Putamen (tissue), 1 donor: ENCODE results near the gene MAEL.
A peak's percentile ranks its signal among the peaks of the same experiment; 100 is the strongest.

Experiments
- DNase-seq: peaks from one replicate; pipeline ENCODE4 v3.0.0-alpha.2; 2016; ENCODE audit warnings: low spot score

Gene MAEL

DNA sequence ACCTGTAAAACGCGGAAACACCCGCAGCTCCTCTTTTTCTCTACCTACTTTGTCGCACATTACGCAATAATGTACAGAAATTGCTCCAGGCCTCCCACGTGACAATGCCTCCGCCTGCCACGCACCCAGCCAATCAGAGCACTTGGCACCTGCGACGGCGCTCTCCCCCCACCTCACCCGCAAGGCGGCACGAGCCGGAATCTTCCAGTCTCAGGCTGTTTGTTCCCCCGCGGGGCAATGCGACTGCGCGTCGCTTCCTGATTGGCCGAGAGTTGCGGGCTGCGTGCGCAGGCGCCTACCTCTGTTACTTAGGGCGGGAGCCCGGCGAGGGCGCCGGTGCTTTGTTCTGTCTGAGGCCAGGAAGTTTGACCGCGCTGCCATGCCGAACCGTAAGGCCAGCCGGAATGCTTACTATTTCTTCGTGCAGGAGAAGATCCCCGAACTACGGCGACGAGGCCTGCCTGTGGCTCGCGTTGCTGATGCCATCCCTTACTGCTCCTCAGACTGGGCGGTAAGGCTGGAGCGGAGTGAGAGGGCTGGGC, at the start of gene MAEL:
Gene MAEL (plus strand): TSS at position 307 of the 542 bp plus-strand sequence. CDS start 73 bp downstream, at position 380.
- no peak for DNase-seq

DNA sequence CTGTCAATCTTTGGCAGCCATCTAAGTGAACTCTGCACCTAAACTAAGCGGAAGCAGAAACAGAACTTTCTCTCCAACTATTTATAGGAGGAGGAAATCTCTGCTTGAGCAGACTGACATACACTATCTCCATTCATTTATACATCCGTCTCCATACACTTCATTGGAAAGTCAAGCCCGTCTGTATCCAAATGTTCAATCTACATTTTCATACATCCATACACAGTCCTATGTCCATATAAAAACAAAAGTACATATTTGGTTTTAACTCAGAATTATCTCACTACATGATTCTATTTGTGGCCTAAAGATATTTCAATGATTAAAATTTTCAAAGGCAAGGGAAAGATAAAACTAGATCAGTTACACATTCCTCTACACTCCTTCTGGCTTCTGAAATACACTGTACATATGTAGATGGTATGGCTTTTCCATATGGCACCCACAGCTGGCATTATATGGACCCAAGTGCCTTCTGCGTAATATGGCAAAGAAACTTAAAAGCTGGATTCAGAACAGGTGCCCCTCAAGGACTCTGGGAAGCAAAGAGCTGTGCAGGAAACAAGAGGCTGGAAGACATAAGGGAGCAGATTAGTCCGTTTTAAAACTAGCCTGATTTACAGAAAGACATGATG, 49.2 kb upstream of the MAEL start:
- DNase-seq = no peak

DNA sequence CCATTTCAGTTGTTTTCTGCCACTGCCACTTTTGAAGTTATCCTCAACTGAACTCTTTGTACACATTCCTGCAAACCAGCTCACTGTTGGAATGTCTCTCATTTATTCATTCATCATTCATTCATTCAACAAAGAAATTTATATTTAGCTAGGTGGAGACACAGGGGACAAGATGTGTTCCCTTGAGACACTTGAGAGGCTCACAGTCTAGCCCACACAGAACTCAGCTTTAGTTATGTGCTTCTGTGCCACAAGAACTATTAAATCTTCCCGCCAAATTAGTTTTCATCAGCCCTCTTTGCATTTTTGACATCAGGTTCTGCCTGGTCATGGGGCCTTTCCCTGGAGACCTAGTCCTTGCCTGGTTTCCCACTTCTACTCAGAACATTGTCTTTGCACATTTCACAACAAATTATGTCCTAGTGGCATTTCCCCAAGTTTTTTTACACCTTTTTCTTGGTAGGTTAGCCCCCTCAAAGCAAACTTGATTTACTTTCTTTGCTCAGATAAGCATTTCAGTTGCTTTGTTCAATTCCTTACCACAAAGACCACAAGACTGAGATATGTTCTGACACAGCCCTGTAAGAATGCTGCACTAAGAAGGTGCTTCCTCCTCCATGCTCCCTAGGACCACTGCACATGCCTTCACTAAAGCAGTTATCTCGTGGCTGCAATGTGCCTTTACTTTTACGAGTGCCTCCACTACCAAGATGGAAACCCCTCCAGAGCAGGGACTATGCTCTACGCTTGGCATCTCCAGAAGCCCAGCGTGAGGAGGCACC, 44.7 kb upstream of the MAEL start:
- DNase-seq = no peak

DNA sequence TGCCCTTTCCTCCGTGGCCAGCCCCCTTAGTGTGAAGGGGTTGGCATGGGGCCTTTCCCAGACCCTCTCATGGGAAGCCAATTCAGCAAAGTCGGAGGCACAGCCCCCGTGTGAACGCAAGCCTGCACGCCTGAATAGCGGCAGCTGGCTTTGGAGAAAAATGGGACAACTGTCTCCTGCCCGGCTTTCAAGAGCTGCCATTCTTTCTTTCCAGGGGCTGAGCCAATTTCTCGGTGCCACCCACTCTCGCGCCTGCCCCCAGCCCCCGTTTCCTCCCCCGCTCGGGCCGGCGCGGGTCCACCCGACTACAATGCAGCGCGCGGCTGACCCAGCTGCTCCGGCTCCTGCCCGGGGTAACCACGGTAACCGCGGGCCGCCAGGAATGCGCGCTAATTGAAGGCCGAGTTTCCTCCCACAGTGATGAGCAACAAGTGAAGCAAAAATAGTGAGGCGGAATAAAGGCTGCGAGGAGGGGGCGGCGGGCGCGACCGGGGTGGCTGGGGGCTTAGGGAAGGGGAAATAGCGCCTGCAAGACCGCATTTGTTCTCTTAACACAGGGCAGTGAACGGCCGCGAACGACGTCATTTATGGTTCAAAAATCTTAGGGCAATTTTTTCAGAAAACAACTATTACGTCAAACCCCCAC, 41.6 kb upstream of the MAEL start:
- peak; percentile 91 for DNase-seq

DNA sequence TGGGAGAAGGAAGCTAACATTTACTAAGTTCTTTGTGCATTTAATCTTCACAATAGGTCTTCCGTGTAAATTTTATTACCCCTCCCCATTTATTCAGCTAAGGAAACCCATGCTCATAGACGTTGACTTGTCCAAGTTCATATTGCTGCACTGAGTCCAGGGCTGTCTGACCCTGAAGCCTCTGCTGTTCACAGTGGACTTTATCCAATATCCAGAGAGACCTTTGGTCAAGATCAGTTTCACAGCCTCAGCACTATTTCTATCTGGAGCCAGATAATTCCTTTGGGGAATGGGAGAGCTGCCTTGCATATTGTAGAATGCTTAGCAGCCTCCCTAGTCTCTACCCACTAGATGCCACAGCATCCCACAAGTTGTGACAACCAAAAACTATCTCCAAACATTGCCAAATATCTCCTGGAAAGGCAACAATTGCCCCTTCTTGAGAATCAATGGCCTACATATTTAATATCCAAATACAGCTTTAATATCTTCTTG, 40.2 kb upstream of the MAEL start:
- DNase-seq = no peak

DNA sequence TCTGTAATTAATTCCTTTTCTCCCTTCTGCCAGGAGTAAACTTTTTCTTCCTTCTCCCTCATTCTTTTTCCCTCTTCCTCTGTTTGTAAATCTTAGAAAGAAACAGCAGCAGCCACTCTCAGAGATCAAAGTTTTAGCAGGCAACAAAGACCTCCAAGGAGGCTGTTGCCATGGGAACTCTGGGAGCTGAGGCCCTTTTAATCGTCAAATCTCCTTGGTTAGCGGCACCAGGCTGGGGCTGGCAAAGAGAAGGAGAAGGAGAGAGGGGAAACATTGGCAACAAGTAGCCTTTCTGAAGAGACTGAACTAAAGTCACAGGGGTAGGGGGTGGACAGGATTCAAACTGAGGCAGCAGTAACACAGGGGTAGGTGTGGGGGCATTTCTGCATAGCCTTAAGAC, 38.9 kb upstream of the MAEL start:
- peak; percentile 25 for DNase-seq

DNA sequence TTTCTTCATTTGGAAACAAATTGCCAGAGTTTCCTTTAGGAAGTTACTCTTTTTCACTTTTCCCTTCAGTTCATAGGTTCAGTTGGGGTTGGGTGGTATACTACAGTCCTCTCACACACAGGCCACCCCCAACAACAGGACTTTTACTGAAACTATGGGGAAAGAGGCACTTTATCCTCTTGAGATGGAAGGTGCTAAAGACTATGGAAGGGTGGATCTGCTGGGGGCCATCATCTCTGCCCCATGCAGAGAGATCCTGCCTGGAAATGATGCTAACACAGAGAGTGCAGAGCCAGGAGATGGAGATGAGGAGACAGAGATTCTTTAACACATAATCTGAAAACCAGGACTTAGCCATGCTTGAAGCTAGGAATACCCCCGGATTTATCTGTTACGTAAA, 38.0 kb upstream of the MAEL start:
- no peak for DNase-seq

DNA sequence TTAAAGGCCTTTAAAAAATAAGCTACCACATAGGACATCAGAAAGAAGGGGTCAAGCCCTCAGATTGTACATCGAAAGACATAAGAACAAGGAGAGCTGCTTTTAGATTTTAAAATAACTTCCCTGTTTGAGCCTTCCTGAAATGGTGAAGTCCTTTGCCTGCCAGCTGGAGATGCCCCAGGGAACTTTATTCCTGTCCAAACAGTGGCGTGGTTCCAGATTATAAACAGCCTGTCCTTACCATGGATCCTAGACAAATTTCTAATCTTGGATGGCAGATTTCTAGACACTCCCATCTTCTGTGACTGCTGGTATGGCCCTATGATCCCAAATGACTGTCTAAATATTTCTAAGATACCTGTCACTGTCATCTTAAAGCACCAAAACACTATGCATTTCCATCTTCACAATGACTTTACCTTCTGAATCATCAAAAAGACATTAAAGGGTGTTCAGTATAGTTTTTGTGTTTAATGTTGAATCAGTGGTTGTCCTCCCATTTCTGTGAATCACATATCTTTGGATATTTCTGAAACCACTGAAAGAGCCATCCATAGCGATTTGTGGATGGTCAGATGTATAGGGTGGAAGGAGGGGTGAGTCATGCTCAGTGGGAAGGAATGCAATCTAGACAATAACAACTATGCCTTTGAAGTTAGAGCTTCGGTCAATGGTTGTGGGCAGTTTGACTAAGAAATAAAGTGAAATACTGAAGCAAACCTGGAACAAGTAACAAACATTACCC, 36.9 kb upstream of the MAEL start:
- DNase-seq = no peak

DNA sequence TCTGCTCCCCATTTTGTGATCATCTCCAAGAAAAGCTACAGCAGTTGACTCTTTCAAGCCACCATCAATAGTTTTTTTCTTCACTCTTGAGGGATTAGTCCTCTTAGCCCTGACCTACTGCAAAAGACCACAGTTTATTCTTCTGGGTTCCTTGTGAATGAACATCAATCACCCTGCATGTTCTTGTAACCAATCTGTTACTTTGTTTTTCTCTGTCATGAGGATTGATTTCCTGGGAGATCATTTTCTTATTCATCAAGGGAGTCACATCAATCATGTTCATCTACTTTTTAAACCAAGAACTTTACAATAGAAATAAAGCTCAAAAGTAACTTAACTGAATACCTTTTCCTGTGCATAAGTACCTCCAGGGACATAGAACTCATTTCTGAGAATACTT, 35.6 kb upstream of the MAEL start:
- DNase-seq = no peak

DNA sequence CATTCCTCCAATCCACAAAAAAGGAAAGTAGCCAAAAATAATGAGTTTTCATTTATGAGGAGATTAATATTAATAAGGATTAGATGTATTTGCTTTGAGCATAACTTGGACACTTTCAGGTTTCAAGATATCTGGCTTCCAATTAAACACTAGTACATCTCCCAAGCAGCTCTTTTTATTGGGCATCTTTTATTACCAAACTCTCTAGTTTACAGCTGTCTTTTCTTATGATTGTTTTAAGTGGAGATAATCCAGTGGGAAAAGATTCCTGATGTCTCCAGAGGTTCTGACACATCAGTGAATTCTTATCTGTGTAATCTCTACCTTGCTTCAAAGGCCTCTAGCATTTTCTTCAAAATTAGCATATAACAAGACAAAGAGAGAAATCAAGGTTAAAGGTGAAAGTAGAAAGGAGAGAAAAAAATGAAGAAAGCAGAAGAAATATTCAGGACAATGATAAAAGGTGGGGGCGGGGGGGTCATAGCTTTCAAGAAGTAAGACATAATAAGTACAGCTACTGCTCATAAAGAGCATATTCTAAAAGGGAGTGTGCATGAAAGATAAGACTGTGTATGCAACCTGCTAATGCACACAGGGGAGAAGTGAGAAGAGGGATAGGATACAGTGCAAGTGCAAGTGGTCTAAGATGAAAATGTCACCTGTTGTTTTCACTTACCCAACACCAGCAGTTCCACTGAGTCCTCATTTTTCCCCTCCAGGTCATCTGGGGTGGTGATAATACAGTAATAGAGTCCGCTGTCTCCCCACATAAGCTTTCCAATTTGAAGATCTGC, 32.8 kb upstream of the MAEL start:
- no peak for DNase-seq

DNA sequence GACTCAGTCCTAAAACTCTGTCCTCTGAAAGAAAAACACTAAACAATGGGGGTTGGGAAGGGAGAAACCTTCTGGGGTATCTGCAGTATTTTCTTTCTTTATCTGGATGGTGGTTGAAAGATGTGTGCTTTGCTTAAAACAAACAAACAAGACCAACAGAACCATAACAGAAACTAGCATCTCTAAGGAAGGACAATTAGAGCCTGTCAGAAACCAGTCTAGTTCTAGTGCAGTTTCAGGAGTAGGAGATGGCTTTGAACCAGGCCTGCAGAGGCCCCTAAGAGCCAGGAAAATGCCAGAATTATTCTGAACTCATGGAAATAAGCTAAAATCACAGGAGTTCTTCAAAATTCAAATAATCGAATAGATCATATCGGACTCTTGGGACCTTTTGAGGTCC, 32.2 kb upstream of the MAEL start:
- no peak for DNase-seq

DNA sequence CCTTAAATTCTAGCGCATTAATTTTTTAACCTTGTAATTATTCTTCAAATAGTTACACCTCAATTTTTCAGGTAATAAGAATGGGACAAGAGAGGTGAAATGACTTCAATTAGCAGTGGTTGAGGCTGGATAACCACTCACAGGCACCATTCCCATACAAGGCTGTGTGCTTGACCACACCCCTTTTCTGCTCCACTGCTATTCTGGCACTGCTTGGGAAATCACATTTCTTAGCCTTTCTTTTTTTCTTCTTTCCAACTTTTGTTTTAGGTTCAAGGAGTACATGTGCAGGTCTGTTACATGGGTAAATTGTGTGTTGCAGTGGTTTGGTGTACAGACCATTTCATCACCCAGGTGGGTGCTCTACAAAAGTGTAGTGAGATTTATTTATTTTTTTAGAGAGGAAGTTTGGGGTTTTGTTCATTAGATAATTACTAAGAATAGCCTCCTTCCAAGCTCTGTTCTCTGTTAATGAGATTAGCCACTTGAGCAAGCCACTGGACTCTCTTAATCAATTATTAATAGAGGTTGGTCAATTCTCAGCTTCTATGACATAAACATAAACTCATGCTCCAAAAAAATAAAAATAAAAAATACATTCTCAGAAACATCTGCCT, 28.1 kb upstream of the MAEL start:
- no peak for DNase-seq

DNA sequence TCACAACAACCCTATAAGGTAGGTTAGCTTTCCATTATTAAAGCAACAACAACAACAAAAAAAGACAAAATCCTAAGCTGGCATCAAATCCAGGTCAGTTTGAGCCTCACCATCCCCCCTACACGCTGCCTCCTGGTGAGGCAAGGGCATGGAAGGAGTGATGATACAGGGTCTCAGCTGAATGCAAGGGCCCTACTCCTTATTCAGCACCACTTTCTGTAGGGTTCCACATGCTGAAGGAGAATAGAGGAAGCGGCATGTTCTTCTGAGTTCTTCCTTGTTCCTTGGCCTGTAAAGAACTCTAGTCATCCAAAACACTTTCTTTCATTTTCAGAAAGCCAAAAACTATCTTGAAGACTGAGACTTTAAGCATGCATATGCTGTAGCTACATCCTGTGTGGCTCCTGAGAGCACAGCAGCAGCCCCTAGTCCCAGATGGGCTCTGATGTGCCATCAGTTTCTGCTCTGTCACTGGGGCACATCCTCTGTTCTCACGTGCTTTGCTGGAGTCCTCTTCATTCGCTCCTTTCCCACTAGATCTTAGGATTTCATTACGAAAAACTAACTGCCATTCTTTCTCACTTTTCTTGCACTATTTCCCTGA, 19.9 kb upstream of the MAEL start:
- DNase-seq = no peak

DNA sequence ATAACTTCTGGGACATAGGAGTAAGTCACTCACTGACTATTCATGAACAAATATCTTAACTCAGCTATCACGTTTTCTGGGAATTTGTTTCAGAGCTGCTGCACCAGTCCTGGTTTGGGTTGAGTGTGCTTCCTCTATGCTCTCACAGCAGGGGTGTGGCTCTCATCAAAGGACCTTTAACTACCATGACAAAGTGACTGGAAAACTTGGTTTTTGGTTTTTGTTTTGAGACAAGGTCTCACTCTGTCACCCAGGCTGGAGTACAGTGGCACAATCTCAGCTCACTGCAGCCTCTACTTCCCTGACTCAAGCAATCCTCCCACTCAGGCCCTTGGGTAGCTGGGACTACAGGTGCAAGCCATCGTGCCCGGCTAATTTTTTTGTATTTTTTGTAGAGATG, 17.8 kb upstream of the MAEL start:
- DNase-seq = no peak

DNA sequence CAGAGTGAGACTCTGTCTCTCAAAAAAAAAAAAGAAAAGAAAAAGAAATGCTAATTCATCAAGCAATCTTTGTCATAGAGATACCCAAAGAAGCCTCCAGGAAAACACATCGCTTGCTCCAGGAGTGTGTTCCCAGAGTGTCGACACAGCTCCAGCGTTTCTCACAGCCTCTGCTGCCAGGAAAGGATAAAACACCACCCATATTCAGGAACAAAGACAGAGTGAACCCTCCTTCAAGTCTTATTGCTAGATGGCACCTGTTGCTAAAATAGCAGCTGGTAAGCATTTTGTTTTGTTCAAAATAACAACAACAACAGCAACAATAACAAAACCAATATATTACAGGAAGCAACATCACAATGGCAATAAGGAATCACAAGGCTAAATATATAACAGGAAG, 16.9 kb upstream of the MAEL start:
- no peak for DNase-seq

DNA sequence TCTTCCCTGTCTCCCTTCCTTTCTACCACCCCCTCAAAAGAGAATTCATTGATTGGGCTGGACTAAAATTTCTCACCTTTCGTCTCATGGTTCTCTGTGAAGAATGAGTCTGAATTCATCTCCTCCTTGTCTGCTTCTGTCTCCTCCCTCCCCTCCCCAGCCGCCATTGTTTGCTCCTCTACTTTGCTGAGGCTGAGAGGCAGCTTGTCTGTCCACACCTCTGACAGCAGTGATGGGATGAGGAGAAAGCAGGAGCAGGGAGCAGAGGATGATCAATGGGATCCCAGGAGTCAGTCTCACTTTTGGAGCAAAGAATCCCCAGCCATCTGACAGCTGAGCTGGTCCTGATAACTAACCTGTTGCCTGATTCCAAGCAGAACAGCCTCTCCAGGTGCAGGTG, 16.3 kb upstream of the MAEL start:
- DNase-seq = no peak

DNA sequence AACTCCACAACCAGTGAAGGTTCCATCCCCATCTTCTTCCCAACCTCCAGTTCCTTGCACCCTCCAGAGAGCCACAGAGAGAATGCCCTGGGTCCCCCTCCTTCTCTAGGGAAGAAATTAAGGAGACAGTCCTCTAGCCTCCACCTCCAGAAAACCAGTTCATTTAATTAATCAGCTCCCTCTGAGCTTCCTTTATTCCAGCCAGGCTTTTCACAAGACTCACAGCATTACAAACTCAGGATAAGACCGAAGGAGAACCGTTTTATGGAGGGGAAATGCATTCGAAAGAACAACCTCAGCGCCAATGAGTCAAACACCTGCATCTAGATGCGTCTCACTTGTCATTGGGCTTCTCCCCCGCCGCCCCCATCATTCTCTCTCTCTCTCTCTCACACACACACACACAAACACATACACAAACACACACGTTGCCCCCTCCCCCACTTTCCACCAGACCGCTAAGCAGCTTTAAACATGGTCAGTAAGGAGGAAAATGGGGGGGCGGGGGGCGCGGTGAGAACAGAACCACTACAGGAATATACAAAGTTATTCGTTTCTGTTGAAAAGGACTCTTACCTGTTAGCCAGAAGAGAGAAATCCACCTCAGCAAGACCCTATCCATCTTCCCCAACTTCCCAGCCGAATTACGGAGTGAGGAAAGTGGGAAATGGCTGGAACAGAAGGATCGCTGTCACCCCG, 14.3 kb upstream of the MAEL start:
- DNase-seq = no peak

DNA sequence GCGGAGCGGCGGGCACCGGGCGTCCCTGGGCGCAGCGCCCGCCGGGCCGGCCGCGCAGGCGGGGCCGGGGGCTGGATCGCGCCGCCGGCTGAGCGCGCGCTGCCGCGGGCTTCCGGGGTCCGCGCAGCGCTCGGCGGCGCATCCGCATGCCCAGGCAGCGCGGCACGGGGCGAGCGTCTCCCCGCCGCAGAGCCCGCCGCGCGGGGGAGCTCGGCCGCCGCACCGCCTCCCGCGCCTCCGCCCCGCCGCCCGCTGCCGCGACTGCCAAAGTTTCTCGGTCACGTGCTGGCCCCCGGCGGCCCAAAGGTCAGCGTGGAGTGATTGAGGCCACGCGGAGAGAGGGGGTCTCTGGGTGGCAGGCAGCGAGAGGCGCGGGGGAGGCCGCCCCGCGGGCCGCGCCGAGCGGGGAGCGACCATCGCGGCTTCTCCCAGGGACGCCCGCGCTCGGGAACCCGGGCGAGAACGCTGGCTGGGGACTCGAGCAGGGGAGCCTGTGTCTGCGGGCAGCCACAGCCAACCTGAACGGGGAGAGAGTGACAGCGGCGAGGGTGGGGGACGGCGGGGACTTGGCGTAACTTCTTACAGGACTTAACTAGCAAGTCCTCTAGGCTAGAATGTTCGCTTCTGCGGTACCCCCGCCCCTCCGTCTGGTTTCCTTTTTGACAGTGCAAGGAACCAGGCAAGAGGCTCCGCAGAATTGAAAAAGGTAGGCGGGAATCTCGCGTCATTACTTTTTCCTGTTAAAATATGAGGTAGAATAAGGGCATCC, 13.5 kb upstream of the MAEL start, which contains the start of gene ILDR2:
Gene ILDR2 (minus strand): TSS at position 180 of the 769 bp plus-strand sequence. CDS start 272 bp downstream, outside the sequence.
- DNase-seq = peak; percentile 57

DNA sequence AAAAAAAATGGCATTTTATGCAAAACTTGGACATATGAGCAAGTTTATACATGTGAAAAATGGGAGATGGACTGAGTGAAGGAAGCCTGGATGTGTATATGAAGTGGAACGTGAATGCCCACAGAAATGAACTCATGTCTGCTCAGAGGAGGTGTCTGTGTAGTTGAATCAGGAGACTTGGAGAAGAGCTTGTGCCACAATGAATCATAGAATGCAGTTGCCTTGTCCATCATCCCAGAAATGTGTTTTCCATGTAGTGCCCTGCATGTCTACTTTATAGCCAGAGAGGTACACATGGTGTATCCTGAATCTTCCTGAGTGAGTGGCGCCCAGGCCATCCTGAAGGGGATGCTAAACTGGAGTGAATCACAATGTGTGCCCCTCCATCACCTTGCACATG, 11.1 kb upstream of the MAEL start:
- no peak for DNase-seq
